LoVo (cell line): Measurements from ENCODE around the gene SYT8.

ENCODE experiments used
- DNase-seq: peaks from one replicate; pipeline ENCODE4 v3.0.0-alpha.2; 2016; ENCODE audit warnings: low spot score

SYT8 gene

GRCh38 chr11:1860108-1860507 lies 25.3 kb downstream of the SYT8 start:
- no peak for DNase-seq

- no peak for DNase-seq
These were observed 26.9 kb downstream of the SYT8 start for GRCh38 chr11:1861435-1862411.

GRCh38 chr11:1862588-1863351 lies 28.0 kb downstream of the SYT8 start:
- DNase-seq: no peak

- DNase-seq: no peak
These were observed 28.8 kb downstream of the SYT8 start for GRCh38 chr11:1863352-1864216.

GRCh38 chr11:1864231-1864630 lies 29.4 kb downstream of the SYT8 start:
- DNase-seq: no peak

- DNase-seq: no peak
These were observed 30.3 kb downstream of the SYT8 start for GRCh38 chr11:1864831-1865665.

- no peak for DNase-seq
These were observed 31.4 kb downstream of the SYT8 start for GRCh38 chr11:1866226-1866625.

GRCh38 chr11:1866776-1867175 lies 32.0 kb downstream of the SYT8 start:
- no peak for DNase-seq

GRCh38 chr11:1867381-1867780 lies 32.6 kb downstream of the SYT8 start:
- DNase-seq: no peak

- no peak for DNase-seq
These were observed 33.4 kb downstream of the SYT8 start for GRCh38 chr11:1868056-1868635.

- DNase-seq: no peak
These were observed 34.0 kb downstream of the SYT8 start for GRCh38 chr11:1868636-1869291.

GRCh38 chr11:1869427-1870325 lies 34.9 kb downstream of the SYT8 start:
- no peak for DNase-seq

GRCh38 chr11:1870326-1870696 lies 35.5 kb downstream of the SYT8 start:
- no peak for DNase-seq

- no peak for DNase-seq
These were observed 36.1 kb downstream of the SYT8 start for GRCh38 chr11:1870721-1871466.

- no peak for DNase-seq
These were observed 36.7 kb downstream of the SYT8 start for GRCh38 chr11:1871531-1871930.

- DNase-seq: no peak
These were observed 37.6 kb downstream of the SYT8 start for GRCh38 chr11:1872267-1872985.

GRCh38 chr11:1873048-1873812 lies 38.4 kb downstream of the SYT8 start:
- DNase-seq: no peak
